ENCODE data around the gene PDE1A.

PDE1A gene

DNA sequence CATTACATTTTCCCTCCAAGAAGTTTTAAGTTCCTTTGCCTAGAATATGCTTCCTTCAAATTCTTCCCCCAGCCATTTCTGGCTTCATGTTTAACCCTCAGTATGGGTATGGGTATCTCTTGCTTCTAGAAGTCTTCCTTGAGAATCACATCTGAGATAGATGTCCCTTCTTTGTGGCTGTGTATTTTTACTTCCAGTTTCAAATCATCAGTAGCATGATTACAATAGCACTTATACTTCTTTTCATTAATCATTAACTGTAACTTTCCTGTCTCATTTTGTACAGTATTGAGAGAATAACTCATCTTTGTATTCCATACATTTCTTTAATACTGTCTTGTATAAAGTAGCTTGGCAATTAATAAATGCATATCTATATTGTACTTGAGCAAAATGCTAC, 17.3 kb upstream of the PDE1A start:
- Histone ChIP-seq H3K27me3 (ENCODE audit: control insufficient read depth, insufficient read depth, low read length) (no peaks in the 10 kb centered on the region), H3K27ac (ENCODE audit: low read depth, low read length) (no peak overlapping the region), H3K4me3 (ENCODE audit: low read depth, low read length) (no peak overlapping the region), H3K36me3 (ENCODE audit: control insufficient read depth, insufficient read depth, low read length) (no peaks in the 10 kb centered on the region), H3K4me1 (ENCODE audit: control insufficient read depth, insufficient read depth, low read length) (peaks cover 4% of the 10 kb centered on the region; the same call in 1 of the 2 replicates), H3K9me3 (ENCODE audit: control insufficient read depth, insufficient read depth, low read depth, low read length) (no peaks in the 10 kb centered on the region), H3K9ac (ENCODE audit: low read length) (no peak overlapping the region)

DNA sequence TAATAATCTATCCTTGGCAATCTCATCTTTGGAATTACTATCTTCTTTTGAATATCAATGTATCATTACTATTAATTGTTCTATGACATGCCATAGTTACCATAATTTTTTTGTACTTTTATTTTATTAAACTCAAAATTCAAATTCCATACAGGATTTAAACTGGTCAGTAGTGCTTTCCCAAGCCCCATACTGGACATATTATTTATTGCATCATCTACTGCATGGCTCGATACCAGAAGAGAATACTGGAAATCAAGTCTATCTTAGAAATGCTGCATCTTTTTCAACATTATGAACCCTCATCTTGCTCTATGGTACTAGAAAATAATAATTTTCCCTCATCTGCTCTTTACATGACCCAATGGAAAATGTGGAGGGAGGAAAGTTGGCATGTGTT, 9.4 kb upstream of the PDE1A start:
- Histone ChIP-seq H3K4me1 (ENCODE audit: control insufficient read depth, insufficient read depth, low read length) (no peaks in the 10 kb centered on the region), H3K27ac (ENCODE audit: low read depth, low read length) (no peak overlapping the region), H3K9ac (ENCODE audit: low read length) (no peak overlapping the region), H3K36me3 (ENCODE audit: control insufficient read depth, insufficient read depth, low read length) (no peaks in the 10 kb centered on the region), H3K9me3 (ENCODE audit: control insufficient read depth, insufficient read depth, low read depth, low read length) (no peaks in the 10 kb centered on the region), H3K27me3 (ENCODE audit: control insufficient read depth, insufficient read depth, low read length) (no peaks in the 10 kb centered on the region), H3K4me3 (ENCODE audit: low read depth, low read length) (no peak overlapping the region)

DNA sequence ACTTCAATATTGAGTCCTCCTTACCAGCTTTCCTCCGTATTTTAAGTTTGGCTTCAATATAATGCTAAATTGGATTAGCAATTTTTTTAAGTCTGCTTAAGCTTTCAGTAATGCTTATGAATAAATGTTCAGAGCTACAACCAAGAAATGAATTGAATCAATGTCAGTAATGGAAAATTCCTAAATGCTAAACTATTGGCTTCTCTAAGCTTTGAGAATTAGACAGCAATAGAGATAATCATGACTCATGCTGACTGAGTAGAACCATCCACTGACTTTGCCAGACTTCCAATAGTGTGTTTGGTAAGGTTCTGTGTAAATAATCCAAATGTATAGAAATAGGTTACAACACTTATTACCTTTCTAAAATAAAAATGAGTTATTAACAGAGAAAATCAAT, 8.9 kb upstream of the PDE1A start:
- Histone ChIP-seq H3K27ac (ENCODE audit: low read depth, low read length) (no peak overlapping the region), H3K4me3 (ENCODE audit: low read depth, low read length) (no peak overlapping the region), H3K9me3 (ENCODE audit: control insufficient read depth, insufficient read depth, low read depth, low read length) (no peaks in the 10 kb centered on the region), H3K4me1 (ENCODE audit: control insufficient read depth, insufficient read depth, low read length) (no peaks in the 10 kb centered on the region), H3K36me3 (ENCODE audit: control insufficient read depth, insufficient read depth, low read length) (no peaks in the 10 kb centered on the region), H3K9ac (ENCODE audit: low read length) (no peak overlapping the region), H3K27me3 (ENCODE audit: control insufficient read depth, insufficient read depth, low read length) (no peaks in the 10 kb centered on the region)

DNA sequence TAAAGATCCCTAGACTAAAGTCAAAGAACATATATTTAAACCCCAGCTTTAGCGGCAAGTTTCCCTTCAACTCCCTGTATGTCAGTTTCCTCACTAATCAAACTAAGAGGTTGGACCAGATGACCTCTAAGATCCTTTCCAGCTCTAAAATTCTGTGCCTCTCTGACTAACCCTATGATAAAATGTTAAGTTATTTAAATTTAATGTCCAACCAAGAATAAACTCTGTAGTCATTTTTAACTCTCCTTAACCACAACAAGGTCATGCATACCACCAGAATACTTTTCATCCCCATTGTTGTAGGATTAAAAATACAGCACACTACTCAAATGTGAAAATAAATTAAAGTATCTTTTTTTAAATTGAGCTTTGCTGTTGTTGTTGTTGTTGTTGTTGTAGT, 5.2 kb upstream of the PDE1A start:
- no peaks in the 10 kb centered on the region for H3K27me3 ChIP-seq (ENCODE audit: control insufficient read depth, insufficient read depth, low read length)
- H3K9ac ChIP-seq (ENCODE audit: low read length), result no peak overlapping the region
- H3K9me3 ChIP-seq (ENCODE audit: control insufficient read depth, insufficient read depth, low read depth, low read length), result no peaks in the 10 kb centered on the region
- no peak overlapping the region for H3K27ac ChIP-seq (ENCODE audit: low read depth, low read length)
- H3K36me3 ChIP-seq (ENCODE audit: control insufficient read depth, insufficient read depth, low read length), result no peaks in the 10 kb centered on the region
- H3K4me1 ChIP-seq (ENCODE audit: control insufficient read depth, insufficient read depth, low read length), result no peaks in the 10 kb centered on the region
- H3K4me3 ChIP-seq (ENCODE audit: low read depth, low read length), result no peak overlapping the region

DNA sequence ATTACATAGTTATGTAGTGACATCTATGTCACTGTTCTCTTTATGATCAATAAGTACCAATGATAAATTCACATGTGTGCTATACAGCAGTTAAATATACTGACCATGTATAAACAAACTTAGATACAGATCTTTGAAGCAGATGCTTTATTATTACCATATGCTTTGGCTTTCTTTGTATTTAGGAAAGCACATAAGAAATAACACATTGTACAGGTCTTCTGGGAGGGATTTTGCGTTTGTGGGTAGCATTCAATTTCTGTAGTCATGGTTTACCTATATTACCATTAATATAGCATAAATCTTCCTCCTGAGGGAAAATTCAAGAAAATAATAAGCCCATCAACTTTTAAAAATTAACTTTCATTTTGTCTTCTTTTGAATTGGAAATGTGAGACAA, 1.6 kb upstream of the PDE1A start:
- Histone ChIP-seq H3K27me3 (ENCODE audit: control insufficient read depth, insufficient read depth, low read length) (no peaks in the 10 kb centered on the region), H3K9ac (ENCODE audit: low read length) (no peak overlapping the region), H3K4me3 (ENCODE audit: low read depth, low read length) (no peak overlapping the region), H3K27ac (ENCODE audit: low read depth, low read length) (no peak overlapping the region), H3K36me3 (ENCODE audit: control insufficient read depth, insufficient read depth, low read length) (no peaks in the 10 kb centered on the region), H3K4me1 (ENCODE audit: control insufficient read depth, insufficient read depth, low read length) (no peaks in the 10 kb centered on the region), H3K9me3 (ENCODE audit: control insufficient read depth, insufficient read depth, low read depth, low read length) (no peaks in the 10 kb centered on the region)

DNA sequence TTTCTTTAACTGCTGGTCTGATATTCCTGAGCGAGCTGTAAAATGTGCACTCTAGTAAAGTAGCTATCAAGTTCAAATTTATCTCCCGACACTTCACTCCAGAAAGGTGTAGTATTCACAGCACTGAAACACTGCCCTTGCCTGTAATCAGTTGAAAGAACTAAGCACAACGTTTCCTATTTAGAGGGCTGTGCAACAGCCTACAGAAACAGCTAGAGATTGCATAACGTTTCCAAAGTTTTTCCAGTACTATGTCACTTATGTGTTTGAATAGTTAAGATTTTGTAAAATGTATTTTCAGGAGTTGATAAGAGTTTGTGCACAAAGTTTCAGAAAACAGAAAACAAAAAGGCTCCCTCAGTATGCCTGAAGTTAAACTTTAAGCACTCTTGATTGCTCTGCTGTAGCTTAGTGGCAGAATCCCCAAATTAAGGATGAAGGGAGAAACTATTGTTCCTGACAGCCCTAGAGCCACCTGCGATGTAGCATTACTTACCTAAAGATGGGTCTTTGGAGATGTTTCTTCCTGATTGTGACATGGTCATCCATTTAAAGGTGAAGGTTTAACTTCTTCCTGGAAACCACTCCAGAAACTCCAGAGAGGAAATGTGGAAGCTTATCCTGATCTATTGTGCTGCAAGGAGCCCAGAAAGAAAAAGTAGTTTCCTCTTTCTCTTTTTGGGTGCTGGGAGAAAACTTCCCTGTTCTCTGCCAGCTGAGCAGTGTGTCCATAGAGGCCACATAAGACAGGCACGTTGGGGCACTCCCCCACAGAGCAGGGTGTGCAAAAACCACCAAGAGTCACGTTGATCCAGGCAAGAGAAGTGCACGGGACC, 536 bp downstream of the PDE1A start:
- no peaks in the 10 kb centered on the region for H3K9me3 ChIP-seq (ENCODE audit: control insufficient read depth, insufficient read depth, low read depth, low read length)
- no peaks in the 10 kb centered on the region for H3K27me3 ChIP-seq (ENCODE audit: control insufficient read depth, insufficient read depth, low read length)
- no peak overlapping the region for H3K27ac ChIP-seq (ENCODE audit: low read depth, low read length)
- no peaks in the 10 kb centered on the region for H3K36me3 ChIP-seq (ENCODE audit: control insufficient read depth, insufficient read depth, low read length)
- H3K9ac ChIP-seq (ENCODE audit: low read length), result no peak overlapping the region
- no peak overlapping the region for H3K4me3 ChIP-seq (ENCODE audit: low read depth, low read length)
- no peaks in the 10 kb centered on the region for H3K4me1 ChIP-seq (ENCODE audit: control insufficient read depth, insufficient read depth, low read length)

DNA sequence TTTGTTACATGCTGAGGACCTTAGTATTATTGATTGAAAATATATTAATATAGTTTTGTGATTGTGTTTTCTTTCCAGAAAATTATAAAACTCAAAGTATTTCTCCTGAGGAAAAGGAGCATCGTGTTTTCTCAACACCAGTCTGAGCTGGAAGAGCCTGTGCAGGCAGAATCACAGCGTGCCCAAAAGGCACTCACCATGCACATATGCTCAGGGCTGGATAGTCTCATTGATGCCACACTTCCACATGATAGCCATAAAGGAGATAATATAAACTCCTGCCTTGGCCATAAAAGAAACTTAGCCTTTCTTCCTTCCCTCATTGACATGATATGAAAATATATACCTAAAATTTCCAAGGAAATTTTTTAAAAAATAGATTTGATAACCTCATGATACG, 4.0 kb downstream of the PDE1A start:
- Histone ChIP-seq H3K27ac (ENCODE audit: low read depth, low read length) (no peak overlapping the region), H3K4me1 (ENCODE audit: control insufficient read depth, insufficient read depth, low read length) (no peaks in the 10 kb centered on the region), H3K36me3 (ENCODE audit: control insufficient read depth, insufficient read depth, low read length) (no peaks in the 10 kb centered on the region), H3K27me3 (ENCODE audit: control insufficient read depth, insufficient read depth, low read length) (no peaks in the 10 kb centered on the region), H3K9me3 (ENCODE audit: control insufficient read depth, insufficient read depth, low read depth, low read length) (no peaks in the 10 kb centered on the region), H3K4me3 (ENCODE audit: low read depth, low read length) (no peak overlapping the region), H3K9ac (ENCODE audit: low read length) (no peak overlapping the region)

DNA sequence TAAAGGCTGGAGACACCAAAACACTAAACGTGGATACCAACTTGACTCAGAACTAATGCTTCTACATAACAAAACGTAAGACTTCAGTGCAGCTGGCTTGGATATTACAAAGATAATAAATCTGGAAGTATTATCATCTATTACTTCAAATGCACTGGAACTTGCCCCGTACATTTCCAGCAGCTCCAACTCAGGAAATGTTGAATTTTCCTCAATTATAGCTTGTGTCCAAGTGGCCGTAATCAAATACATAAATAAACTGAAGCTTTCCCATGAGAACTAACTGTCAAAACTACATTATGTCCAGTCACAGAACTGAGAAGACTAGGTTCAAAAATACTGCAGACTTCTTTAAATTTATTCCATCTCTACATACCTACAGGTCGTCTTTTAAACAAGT, 6.2 kb downstream of the PDE1A start:
- Histone ChIP-seq H3K27me3 (ENCODE audit: control insufficient read depth, insufficient read depth, low read length) (no peaks in the 10 kb centered on the region), H3K36me3 (ENCODE audit: control insufficient read depth, insufficient read depth, low read length) (no peaks in the 10 kb centered on the region), H3K4me1 (ENCODE audit: control insufficient read depth, insufficient read depth, low read length) (no peaks in the 10 kb centered on the region), H3K27ac (ENCODE audit: low read depth, low read length) (no peak overlapping the region), H3K4me3 (ENCODE audit: low read depth, low read length) (no peak overlapping the region), H3K9ac (ENCODE audit: low read length) (no peak overlapping the region), H3K9me3 (ENCODE audit: control insufficient read depth, insufficient read depth, low read depth, low read length) (no peaks in the 10 kb centered on the region)

DNA sequence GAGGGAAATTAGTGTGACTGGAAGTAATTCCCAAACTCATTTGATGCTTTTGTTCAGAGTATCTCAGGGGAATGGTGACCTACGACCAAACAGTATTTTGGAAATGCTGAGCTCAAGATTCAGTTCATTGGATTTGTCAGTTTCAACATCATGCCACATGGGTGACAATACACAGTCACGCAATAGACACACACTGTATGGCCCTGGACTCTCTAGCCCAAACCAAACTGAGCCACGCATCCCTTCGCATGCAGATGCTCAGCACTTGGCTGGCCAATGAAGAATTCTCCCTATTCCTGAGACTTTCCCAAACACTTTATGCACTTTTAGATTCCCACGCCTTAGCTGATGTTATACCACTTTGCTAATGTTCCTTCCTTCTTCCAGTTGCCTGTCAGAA, 10.0 kb downstream of the PDE1A start:
- H3K9me3 ChIP-seq (ENCODE audit: control insufficient read depth, insufficient read depth, low read depth, low read length), result no peaks in the 10 kb centered on the region
- no peak overlapping the region for H3K27ac ChIP-seq (ENCODE audit: low read depth, low read length)
- no peaks in the 10 kb centered on the region for H3K36me3 ChIP-seq (ENCODE audit: control insufficient read depth, insufficient read depth, low read length)
- H3K4me1 ChIP-seq (ENCODE audit: control insufficient read depth, insufficient read depth, low read length), result no peaks in the 10 kb centered on the region
- no peak overlapping the region for H3K4me3 ChIP-seq (ENCODE audit: low read depth, low read length)
- H3K9ac ChIP-seq (ENCODE audit: low read length), result no peak overlapping the region
- no peaks in the 10 kb centered on the region for H3K27me3 ChIP-seq (ENCODE audit: control insufficient read depth, insufficient read depth, low read length)

DNA sequence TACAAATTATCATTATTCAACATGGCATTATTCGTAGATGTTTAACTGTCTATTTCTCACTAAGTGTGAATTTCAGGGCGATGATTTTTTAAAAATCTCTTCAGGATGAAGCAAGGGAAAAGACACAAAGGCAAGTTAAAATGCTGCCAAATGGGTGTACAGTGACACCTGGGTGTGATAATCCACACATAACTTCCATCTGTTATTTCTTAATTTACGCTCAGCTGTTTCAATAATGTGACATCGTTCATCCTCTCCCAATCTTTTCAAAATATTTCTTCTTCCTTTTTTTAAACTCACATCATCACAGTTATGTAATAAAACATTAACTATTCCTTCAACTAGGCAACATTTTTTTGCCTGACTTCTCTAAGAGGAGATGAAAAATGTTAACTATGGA, 10.6 kb downstream of the PDE1A start:
- no peak overlapping the region for H3K4me3 ChIP-seq (ENCODE audit: low read depth, low read length)
- no peak overlapping the region for H3K27ac ChIP-seq (ENCODE audit: low read depth, low read length)
- H3K4me1 ChIP-seq (ENCODE audit: control insufficient read depth, insufficient read depth, low read length), result no peaks in the 10 kb centered on the region
- no peaks in the 10 kb centered on the region for H3K36me3 ChIP-seq (ENCODE audit: control insufficient read depth, insufficient read depth, low read length)
- H3K9ac ChIP-seq (ENCODE audit: low read length), result no peak overlapping the region
- no peaks in the 10 kb centered on the region for H3K9me3 ChIP-seq (ENCODE audit: control insufficient read depth, insufficient read depth, low read depth, low read length)
- H3K27me3 ChIP-seq (ENCODE audit: control insufficient read depth, insufficient read depth, low read length), result no peaks in the 10 kb centered on the region

DNA sequence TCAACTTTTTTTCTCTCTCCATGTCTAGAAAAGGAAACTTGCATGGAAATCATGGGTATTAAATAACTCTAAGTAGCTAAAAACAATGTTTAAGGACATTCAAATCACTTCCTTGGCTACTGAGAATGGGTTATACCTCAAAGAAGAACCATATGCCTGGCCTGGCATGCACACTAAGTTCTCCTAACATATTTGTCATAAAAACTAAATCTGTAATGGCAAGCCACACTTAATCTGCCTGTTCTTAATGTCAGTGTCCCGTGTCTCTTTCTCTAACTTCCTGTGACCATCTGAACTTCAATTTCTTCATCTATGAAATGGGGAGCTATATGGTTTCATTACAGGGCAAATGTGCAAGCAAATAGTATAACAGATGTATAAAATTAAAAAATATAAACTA, 11.1 kb downstream of the PDE1A start:
- Histone ChIP-seq H3K4me1 (ENCODE audit: control insufficient read depth, insufficient read depth, low read length) (no peaks in the 10 kb centered on the region), H3K4me3 (ENCODE audit: low read depth, low read length) (no peak overlapping the region), H3K36me3 (ENCODE audit: control insufficient read depth, insufficient read depth, low read length) (no peaks in the 10 kb centered on the region), H3K9ac (ENCODE audit: low read length) (no peak overlapping the region), H3K27me3 (ENCODE audit: control insufficient read depth, insufficient read depth, low read length) (no peaks in the 10 kb centered on the region), H3K27ac (ENCODE audit: low read depth, low read length) (no peak overlapping the region), H3K9me3 (ENCODE audit: control insufficient read depth, insufficient read depth, low read depth, low read length) (no peaks in the 10 kb centered on the region)

Data from HUES6 (cell line).